GM19372 (cell line): ENCODE results near the gene SYNC.
"Not testable (repeated sequence)": the region's sequence is repeated elsewhere in the genome, so short reads cannot be mapped to it uniquely, and the experiment has no call there.

Source experiments
- ATAC-seq: cut with Tn5 transposase; IDR thresholded peaks from one replicate; pipeline ENCODE4 v1.9.1; 2021; ENCODE audit warnings: mild to moderate bottlenecking, low read depth, moderate library complexity; ENCODE audit not compliant: unreplicated experiment

Gene SYNC

GRCh38 chr1:32724678-32725614 is 22.4 kb upstream of the SYNC start:
- ATAC-seq: no peak

- no peak for ATAC-seq
These were observed 17.2 kb upstream of the SYNC start for GRCh38 chr1:32719681-32720275.

GRCh38 chr1:32718527-32718926 is 16.0 kb upstream of the SYNC start:
- no peak for ATAC-seq

GRCh38 chr1:32718036-32718435 is 15.5 kb upstream of the SYNC start:
- ATAC-seq: no peak

GRCh38 chr1:32717503-32717902 is 14.9 kb upstream of the SYNC start:
- no peak for ATAC-seq

- no peak for ATAC-seq
These were observed 14.0 kb upstream of the SYNC start for GRCh38 chr1:32716312-32717148.

GRCh38 chr1:32715901-32716311 is 13.3 kb upstream of the SYNC start:
- ATAC-seq: no peak

GRCh38 chr1:32714277-32714676 is 11.7 kb upstream of the SYNC start:
- ATAC-seq: no peak

- ATAC-seq: no peak
These were observed 10.5 kb upstream of the SYNC start for GRCh38 chr1:32713081-32713480.

GRCh38 chr1:32711221-32711620 is 8.7 kb upstream of the SYNC start:
- not testable (repeated sequence) for ATAC-seq

- ATAC-seq: no peak
These were observed 6.9 kb upstream of the SYNC start for GRCh38 chr1:32709476-32709875.

- no peak for ATAC-seq
These were observed 6.5 kb upstream of the SYNC start for GRCh38 chr1:32709075-32709474.

GRCh38 chr1:32706491-32706890 is 3.9 kb upstream of the SYNC start:
- ATAC-seq: no peak

- ATAC-seq: no peak
These were observed 2.9 kb upstream of the SYNC start for GRCh38 chr1:32705516-32705915.

- no peak for ATAC-seq
These were observed 1.1 kb upstream of the SYNC start for GRCh38 chr1:32703479-32704291.

- no peak for ATAC-seq
These were observed 495 bp downstream of the SYNC start for GRCh38 chr1:32701951-32702598.

- no peak for ATAC-seq
These were observed 1.1 kb downstream of the SYNC start for GRCh38 chr1:32701421-32701911.

- ATAC-seq: not testable (repeated sequence)
These were observed 5.6 kb downstream of the SYNC start for GRCh38 chr1:32696996-32697395.

GRCh38 chr1:32696041-32696440 is 6.5 kb downstream of the SYNC start:
- no peak for ATAC-seq
